ENCODE measurements around the gene BCAN. TPM values are rescaled to one million over a fixed set of nuclear protein-coding genes. Genes with fewer than 3 reads are reported as not detected.

The BCAN gene
- total RNA-seq, 1 experiment from 2014 or later = not detected

DNA sequence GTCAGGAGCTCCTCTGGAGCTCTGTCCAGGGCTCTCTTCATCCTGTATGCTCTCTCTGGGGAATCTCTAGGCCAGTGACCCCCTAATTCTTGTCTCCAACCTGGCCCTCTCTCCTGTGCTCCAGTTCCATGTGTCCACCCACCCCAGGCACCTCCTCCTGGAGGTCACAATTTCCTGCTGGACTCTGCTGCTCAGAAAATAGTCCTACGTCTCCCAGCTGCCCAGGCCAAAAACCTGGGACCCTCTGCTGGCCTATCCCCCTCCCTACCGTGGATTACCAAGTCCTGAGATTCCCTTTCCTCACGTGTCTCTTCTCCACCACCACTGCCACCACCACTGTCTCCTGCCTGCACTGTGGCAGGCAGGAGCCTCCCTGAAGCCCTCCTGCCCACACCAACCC is 23.6 kb downstream of the BCAN start:
- H3F3A ChIP-seq (ENCODE audit: insufficient read depth, low read depth) = peaks cover 24% of the 10 kb centered on the region; the same call in 1 of the 2 replicates
- no peak overlapping the region for H3K4me2 ChIP-seq
- TF ChIP-seq, protein P1, sequence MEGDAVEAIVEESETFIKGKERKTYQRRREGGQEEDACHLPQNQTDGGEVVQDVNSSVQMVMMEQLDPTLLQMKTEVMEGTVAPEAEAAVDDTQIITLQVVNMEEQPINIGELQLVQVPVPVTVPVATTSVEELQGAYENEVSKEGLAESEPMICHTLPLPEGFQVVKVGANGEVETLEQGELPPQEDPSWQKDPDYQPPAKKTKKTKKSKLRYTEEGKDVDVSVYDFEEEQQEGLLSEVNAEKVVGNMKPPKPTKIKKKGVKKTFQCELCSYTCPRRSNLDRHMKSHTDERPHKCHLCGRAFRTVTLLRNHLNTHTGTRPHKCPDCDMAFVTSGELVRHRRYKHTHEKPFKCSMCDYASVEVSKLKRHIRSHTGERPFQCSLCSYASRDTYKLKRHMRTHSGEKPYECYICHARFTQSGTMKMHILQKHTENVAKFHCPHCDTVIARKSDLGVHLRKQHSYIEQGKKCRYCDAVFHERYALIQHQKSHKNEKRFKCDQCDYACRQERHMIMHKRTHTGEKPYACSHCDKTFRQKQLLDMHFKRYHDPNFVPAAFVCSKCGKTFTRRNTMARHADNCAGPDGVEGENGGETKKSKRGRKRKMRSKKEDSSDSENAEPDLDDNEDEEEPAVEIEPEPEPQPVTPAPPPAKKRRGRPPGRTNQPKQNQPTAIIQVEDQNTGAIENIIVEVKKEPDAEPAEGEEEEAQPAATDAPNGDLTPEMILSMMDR (conservative IDR thresholded peaks at IDR 0.05) = no peak
- TF ChIP-seq EZH2 (IDR thresholded peaks at IDR 0.05; ENCODE audit: low read depth) = no peak
- CTCF ChIA-PET = interaction anchor here (0.5 to 0.6 kb wide), 5 partner anchors 11 to 1345 kb away, joined by 3 to 16 read pairs (median 4); partner anchors contain the start of gene NES
- BruUV-seq (replicated peaks) = no TSS peak
- H3K36me3 ChIP-seq (ENCODE audit: low read depth) = no peaks in the 10 kb centered on the region
- intact Hi-C loops (cut with micrococcal nuclease; ENCODE audit: unreplicated experiment) = no loop called here
- no peaks in the 10 kb centered on the region for H3K9me3 ChIP-seq (ENCODE audit: insufficient read depth, low read depth)
- no peaks in the 10 kb centered on the region for H4K20me1 ChIP-seq (ENCODE audit: insufficient read depth)
- no peaks in the 10 kb centered on the region for H3K9me2 ChIP-seq (ENCODE audit: insufficient read depth)
- H2AFZ ChIP-seq = no peak overlapping the region
- POLR2A ChIA-PET (ENCODE audit: unreplicated experiment) = interaction anchor here (0.6 kb wide), 1 partner anchor 43 kb away, joined by 4 read pairs; no protein-coding TSS in a partner anchor
- H3K4me1 ChIP-seq (replicated peaks; ENCODE audit: insufficient read depth) = peaks cover 22% of the 10 kb centered on the region
- no peak for DNase-seq
- peaks cover 7% of the 10 kb centered on the region for H3K79me2 ChIP-seq (ENCODE audit: low read depth)
- H3K27me3 ChIP-seq (ENCODE audit: insufficient read depth, low read depth) = no peaks in the 10 kb centered on the region
- no peak overlapping the region for H3K27ac ChIP-seq
- H3K4me3 ChIP-seq = no peak overlapping the region

DNA sequence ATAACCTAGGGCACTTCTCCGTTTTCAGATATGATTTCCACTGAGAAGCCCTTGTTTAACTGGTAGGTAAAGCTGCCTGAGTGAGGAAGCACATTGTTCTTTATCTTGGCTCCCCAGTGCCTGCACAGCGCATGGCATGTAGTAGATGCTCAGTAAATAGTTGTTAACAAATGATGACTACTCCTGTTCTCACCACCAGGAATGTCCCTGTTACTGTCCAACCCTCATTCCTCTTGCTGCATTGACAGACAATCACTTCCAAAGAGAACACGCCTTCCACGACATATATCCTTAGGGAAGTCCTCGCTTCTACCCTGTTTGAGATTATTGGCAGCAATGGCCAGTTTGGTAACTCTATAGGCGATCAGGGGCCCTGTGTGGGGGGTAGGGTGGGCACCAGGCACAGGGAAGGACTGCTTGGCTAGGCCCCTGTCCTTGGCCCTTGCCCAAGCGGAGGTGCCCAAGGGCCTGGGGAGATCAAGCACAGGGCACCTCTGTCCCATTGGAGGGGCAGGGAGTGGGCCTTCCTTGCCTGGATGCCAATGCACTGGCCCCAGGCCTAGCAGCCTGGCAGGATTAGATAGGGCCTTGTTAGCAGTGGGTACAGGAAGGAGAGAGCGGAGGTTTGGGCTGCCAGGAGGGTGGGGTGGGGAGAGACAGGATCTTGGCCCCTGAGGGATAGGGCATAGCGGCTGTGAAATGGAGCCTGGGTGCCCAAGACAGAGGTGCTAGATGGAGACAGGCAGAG is 25.1 kb downstream of the BCAN start:
- Histone ChIP-seq H4K20me1 (ENCODE audit: insufficient read depth) (no peaks in the 10 kb centered on the region), H3K4me2 (no peak overlapping the region), H3K4me1 (replicated peaks; ENCODE audit: insufficient read depth) (peaks cover 15% of the 10 kb centered on the region), H3K27me3 (ENCODE audit: insufficient read depth, low read depth) (peaks cover 9% of the 10 kb centered on the region; the same call in 1 of the 2 replicates), H3F3A (ENCODE audit: insufficient read depth, low read depth) (peaks cover 13% of the 10 kb centered on the region; the same call in 1 of the 2 replicates), H3K79me2 (ENCODE audit: low read depth) (no peaks in the 10 kb centered on the region), H3K36me3 (ENCODE audit: low read depth) (no peaks in the 10 kb centered on the region), H3K27ac (no peak overlapping the region), H3K9me2 (ENCODE audit: insufficient read depth) (no peaks in the 10 kb centered on the region), H3K9me3 (ENCODE audit: insufficient read depth, low read depth) (no peaks in the 10 kb centered on the region), H2AFZ (no peak overlapping the region), H3K4me3 (no peak overlapping the region)
- no peak for DNase-seq
- CTCF ChIA-PET = no interaction called here
- TF ChIP-seq EZH2 (IDR thresholded peaks at IDR 0.05; ENCODE audit: low read depth) = no peak
- TF ChIP-seq, protein P1 (conservative IDR thresholded peaks at IDR 0.05) = no peak
- POLR2A ChIA-PET (ENCODE audit: unreplicated experiment) = interaction anchor here (0.7 kb wide), 1 partner anchor 215 kb away, joined by 5 read pairs; no protein-coding TSS in a partner anchor
- intact Hi-C loops (cut with micrococcal nuclease; ENCODE audit: unreplicated experiment) = no loop called here
- BruUV-seq (replicated peaks) = no TSS peak

DNA sequence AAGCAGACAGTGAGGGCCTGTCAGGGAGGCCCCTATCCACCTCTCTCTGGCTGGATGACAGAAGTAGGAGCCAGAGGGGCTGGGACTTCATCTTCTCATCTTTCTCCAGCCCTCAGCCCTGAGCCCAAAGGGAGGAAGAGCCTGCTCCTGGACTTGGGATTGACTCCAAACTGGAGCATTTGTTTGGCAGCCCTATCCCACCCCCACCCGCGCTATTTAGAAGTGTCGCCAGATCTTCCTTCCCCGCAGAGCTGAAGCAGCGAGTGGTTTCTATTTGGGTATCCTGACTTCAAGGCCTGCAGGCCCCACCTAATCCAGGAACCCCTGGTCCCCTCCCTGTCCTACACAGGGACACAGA is 25.7 kb downstream of the BCAN start:
- Histone ChIP-seq H4K20me1 (ENCODE audit: insufficient read depth) (no peaks in the 10 kb centered on the region), H3K4me1 (replicated peaks; ENCODE audit: insufficient read depth) (peaks cover 10% of the 10 kb centered on the region), H3K27ac (no peak overlapping the region), H3K27me3 (ENCODE audit: insufficient read depth, low read depth) (peaks cover 15% of the 10 kb centered on the region; the same call in 1 of the 2 replicates), H3K9me2 (ENCODE audit: insufficient read depth) (no peaks in the 10 kb centered on the region), H3K79me2 (ENCODE audit: low read depth) (no peaks in the 10 kb centered on the region), H3K4me3 (no peak overlapping the region), H3K4me2 (no peak overlapping the region), H2AFZ (no peak overlapping the region), H3F3A (ENCODE audit: insufficient read depth, low read depth) (peaks cover 7% of the 10 kb centered on the region; the same call in 1 of the 2 replicates), H3K36me3 (ENCODE audit: low read depth) (no peaks in the 10 kb centered on the region), H3K9me3 (ENCODE audit: insufficient read depth, low read depth) (no peaks in the 10 kb centered on the region)
- ChIA-PET CTCF (no interaction called here), POLR2A (ENCODE audit: unreplicated experiment) (no interaction called here)
- BruUV-seq (replicated peaks) = no TSS peak
- TF ChIP-seq, protein P1 (conservative IDR thresholded peaks at IDR 0.05) = no peak
- TF ChIP-seq EZH2 (IDR thresholded peaks at IDR 0.05; ENCODE audit: low read depth) = no peak
- DNase-seq = no peak
- intact Hi-C loops (cut with micrococcal nuclease; ENCODE audit: unreplicated experiment) = no loop called here
